Measurements from ENCODE around the gene ATF1. TPM values are rescaled to one million over a fixed set of nuclear protein-coding genes. Genes with fewer than 3 reads are reported as not detected.
"Not testable (repeated sequence)": the region's sequence is repeated elsewhere in the genome, so short reads cannot be mapped to it uniquely, and the experiment has no call there.

The ATF1 gene
- total and polyA plus RNA-seq, 2 donors from 2014 or later, result 13.9 to 29.0 TPM

DNA sequence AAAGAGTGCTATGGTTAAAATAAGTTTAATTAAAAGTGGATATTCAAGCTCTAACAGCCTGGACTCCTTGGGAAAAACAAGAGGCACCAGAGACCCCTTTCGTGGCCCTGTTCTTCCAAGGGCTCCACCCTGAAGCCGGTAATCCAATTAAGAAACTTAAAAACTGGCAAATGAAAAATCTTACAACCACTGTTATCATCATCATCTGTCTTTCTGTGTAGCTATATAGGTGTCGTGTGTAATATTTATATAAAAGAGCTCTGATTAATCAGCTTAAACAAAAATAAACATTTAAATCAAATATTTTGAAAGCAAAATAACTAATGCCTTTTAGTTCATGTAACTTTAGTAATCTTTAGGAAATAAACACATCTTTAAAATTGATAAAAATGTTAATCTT, 4.5 kb downstream of the ATF1 start:
- H3K4me3 ChIP-seq (ENCODE audit: low read length in 3 of 3), result no peak overlapping the region
- no peak overlapping the region for H3K9ac ChIP-seq (ENCODE audit: low read length in 3 of 3)
- intact Hi-C loops (cut with DNase I), result no loop called here
- no peaks in the 10 kb centered on the region for H3K9me3 ChIP-seq (ENCODE audit: control insufficient read depth in 2 of 3, insufficient read depth in 1 of 3, low read length in 3 of 3)
- H3K36me3 ChIP-seq (ENCODE audit: control insufficient read depth in 2 of 3, insufficient read depth in 3 of 3, low read length in 3 of 3), result no peaks in the 10 kb centered on the region
- peaks cover 0 to 8% (median 0%) of the 10 kb centered on the region in 3 donors for H3K4me1 ChIP-seq (ENCODE audit: control insufficient read depth in 2 of 3, insufficient read depth in 2 of 3, low read depth in 1 of 3, low read length in 3 of 3)
- no peak for FAIRE-seq
- no peak overlapping the region for H3K27ac ChIP-seq (ENCODE audit: low read depth in 2 of 2, low read length in 2 of 2)
- TF ChIP-seq, protein P1, sequence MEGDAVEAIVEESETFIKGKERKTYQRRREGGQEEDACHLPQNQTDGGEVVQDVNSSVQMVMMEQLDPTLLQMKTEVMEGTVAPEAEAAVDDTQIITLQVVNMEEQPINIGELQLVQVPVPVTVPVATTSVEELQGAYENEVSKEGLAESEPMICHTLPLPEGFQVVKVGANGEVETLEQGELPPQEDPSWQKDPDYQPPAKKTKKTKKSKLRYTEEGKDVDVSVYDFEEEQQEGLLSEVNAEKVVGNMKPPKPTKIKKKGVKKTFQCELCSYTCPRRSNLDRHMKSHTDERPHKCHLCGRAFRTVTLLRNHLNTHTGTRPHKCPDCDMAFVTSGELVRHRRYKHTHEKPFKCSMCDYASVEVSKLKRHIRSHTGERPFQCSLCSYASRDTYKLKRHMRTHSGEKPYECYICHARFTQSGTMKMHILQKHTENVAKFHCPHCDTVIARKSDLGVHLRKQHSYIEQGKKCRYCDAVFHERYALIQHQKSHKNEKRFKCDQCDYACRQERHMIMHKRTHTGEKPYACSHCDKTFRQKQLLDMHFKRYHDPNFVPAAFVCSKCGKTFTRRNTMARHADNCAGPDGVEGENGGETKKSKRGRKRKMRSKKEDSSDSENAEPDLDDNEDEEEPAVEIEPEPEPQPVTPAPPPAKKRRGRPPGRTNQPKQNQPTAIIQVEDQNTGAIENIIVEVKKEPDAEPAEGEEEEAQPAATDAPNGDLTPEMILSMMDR (IDR thresholded peaks at IDR 0.05; ENCODE audit: borderline replicate concordance, extremely low read depth, insufficient read depth), result no peak
- no peak for DNase-seq
- no peaks in the 10 kb centered on the region for H3K27me3 ChIP-seq (ENCODE audit: control insufficient read depth, insufficient read depth, low read length)

DNA sequence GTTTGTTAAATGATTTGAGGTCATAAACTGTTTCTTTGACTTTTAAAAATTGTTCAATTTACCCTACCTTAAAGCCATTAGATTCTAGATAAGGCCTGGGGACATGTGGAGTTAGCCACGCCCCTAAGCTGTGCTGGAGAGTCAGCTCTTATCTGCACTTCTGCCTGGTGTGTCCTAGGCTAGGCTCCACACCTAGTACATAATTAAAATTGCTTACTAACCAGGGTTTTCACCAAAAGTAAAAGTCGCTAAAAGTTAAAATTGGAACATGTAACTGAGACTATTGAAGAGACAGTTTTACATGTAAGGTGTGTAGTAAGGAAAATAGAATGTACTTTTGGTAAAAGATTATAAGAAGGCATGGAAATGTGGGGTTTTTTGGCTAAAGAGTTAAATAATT, 4.9 kb downstream of the ATF1 start:
- not testable (repeated sequence) for H3K9me3 ChIP-seq (ENCODE audit: control insufficient read depth in 2 of 3, insufficient read depth in 1 of 3, low read length in 3 of 3); H3K27ac ChIP-seq (ENCODE audit: low read depth in 2 of 2, low read length in 2 of 2); DNase-seq

DNA sequence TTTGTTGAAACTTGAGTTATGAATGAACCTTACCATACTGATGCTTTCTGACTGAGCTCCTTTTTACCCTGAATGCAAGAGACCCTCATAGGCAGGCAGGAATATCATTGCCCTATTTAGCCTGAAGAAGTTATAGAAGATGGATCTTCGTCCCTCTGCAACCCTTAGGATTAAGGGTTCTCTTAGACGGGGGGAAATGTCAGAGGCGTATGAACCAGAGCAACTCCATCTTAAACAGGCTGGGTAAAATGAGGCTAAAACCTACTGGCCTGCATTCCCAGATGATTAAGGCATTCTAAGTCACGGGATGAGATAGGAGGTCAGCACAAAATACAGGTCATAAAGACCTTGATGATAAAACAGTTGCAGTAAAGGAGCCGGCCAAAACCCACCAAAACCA, 7.5 kb downstream of the ATF1 start:
- no peak for DNase-seq
- no peaks in the 10 kb centered on the region for H3K9me3 ChIP-seq (ENCODE audit: control insufficient read depth in 2 of 3, insufficient read depth in 1 of 3, low read length in 3 of 3)
- H3K36me3 ChIP-seq (ENCODE audit: control insufficient read depth in 2 of 3, insufficient read depth in 3 of 3, low read length in 3 of 3), result no peaks in the 10 kb centered on the region
- TF ChIP-seq, protein P1 (IDR thresholded peaks at IDR 0.05; ENCODE audit: borderline replicate concordance, extremely low read depth, insufficient read depth), result no peak
- no peak for FAIRE-seq
- no peak overlapping the region for H3K27ac ChIP-seq (ENCODE audit: low read depth in 2 of 2, low read length in 2 of 2)
- no peak overlapping the region for H3K4me3 ChIP-seq (ENCODE audit: low read length in 3 of 3)
- peaks cover 0 to 3% (median 0%) of the 10 kb centered on the region in 3 donors for H3K4me1 ChIP-seq (ENCODE audit: control insufficient read depth in 2 of 3, insufficient read depth in 2 of 3, low read depth in 1 of 3, low read length in 3 of 3)
- no peak overlapping the region for H3K9ac ChIP-seq (ENCODE audit: low read length in 3 of 3)
- intact Hi-C loops (cut with DNase I), result no loop called here
- H3K27me3 ChIP-seq (ENCODE audit: control insufficient read depth, insufficient read depth, low read length), result no peaks in the 10 kb centered on the region

More for the DNA sequence above, 4.9 kb downstream of the ATF1 start:
- H3K36me3 ChIP-seq (ENCODE audit: control insufficient read depth in 2 of 3, insufficient read depth in 3 of 3, low read length in 3 of 3); H3K9ac ChIP-seq (ENCODE audit: low read length in 3 of 3); H3K27me3 ChIP-seq (ENCODE audit: control insufficient read depth, insufficient read depth, low read length); intact Hi-C loops (cut with DNase I); H3K4me3 ChIP-seq (ENCODE audit: low read length in 3 of 3); H3K4me1 ChIP-seq (ENCODE audit: control insufficient read depth in 2 of 3, insufficient read depth in 2 of 3, low read depth in 1 of 3, low read length in 3 of 3); FAIRE-seq: not testable (repeated sequence)

DNA sequence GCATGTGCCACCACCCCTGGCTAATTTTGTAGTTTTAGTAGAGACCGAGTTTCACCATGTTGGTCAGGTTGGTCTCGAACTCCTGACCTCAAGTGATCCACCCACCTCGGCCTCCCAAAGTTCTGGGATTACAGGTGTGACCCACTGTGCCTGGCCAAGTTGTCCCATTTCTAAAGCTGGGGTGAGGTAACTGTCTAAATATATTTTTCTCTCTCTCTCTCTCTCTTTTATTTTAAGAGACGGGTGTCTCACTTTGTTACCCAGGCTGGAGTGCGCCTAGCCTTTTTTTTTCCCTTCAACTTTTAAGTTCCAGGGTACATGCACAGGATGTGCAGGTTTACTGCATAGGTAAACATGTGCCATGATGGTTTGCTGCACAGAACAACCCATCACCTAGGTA, 8.6 kb downstream of the ATF1 start:
- Histone ChIP-seq H3K4me3 (ENCODE audit: low read length in 3 of 3) (no peak overlapping the region), H3K36me3 (ENCODE audit: control insufficient read depth in 2 of 3, insufficient read depth in 3 of 3, low read length in 3 of 3) (no peaks in the 10 kb centered on the region), H3K9me3 (ENCODE audit: control insufficient read depth in 2 of 3, insufficient read depth in 1 of 3, low read length in 3 of 3) (no peaks in the 10 kb centered on the region), H3K27ac (ENCODE audit: low read depth in 2 of 2, low read length in 2 of 2) (no peak overlapping the region), H3K27me3 (ENCODE audit: control insufficient read depth, insufficient read depth, low read length) (no peaks in the 10 kb centered on the region), H3K4me1 (ENCODE audit: control insufficient read depth in 2 of 3, insufficient read depth in 2 of 3, low read depth in 1 of 3, low read length in 3 of 3) (peaks cover 0 to 3% (median 0%) of the 10 kb centered on the region in 3 donors), H3K9ac (ENCODE audit: low read length in 3 of 3) (no peak overlapping the region)
- DNase-seq (no peak), FAIRE-seq (no peak)
- intact Hi-C loops (cut with DNase I), result no loop called here
- TF ChIP-seq, protein P1 (IDR thresholded peaks at IDR 0.05; ENCODE audit: borderline replicate concordance, extremely low read depth, insufficient read depth), result no peak

All from kidney (tissue), 14 donors.